H1 (cell line): ENCODE measurements around the gene IFT25. TPM values are rescaled to one million over a fixed set of nuclear protein-coding genes. Genes with fewer than 3 reads are reported as not detected.

Source experiments
- CTBP2 ChIP-seq: IDR thresholded peaks from 2 replicates; pipeline ENCODE4 v1.7.0; 2011; ENCODE audit warnings: borderline replicate concordance, mild to moderate bottlenecking, moderate library complexity, mixed read lengths, low read length; ENCODE audit not compliant: insufficient read depth, insufficient read length
- polyA plus RNA-seq, 7 experiments: library from polyadenylated mRNA; depleted of rRNA in 3 of 7; stranded (reverse) in 5 of 7; unstranded in 2 of 7; fragments of >200 nt in 5 of 7; fragments of 200-250 nt in 2 of 7; gene quantifications; 1 replicate in 5 of 7; 2 replicates in 1 of 7; 4 replicates in 1 of 7; pipeline versions ENCODE4 v1.2.1 to v1.2.3, GENCODE V29; 2011 to 2013; ENCODE audit warnings: missing spikeins in 2 of 7, mixed read lengths in 2 of 7
- total RNA-seq: library from RNA; stranded (reverse); fragmentation: NEBNext Ultra II Directional; extraction: Animal tissue kit (Norgen Biotek cat#: 25700); gene quantifications from 2 replicates; pipeline ENCODE4 v1.2.1, GENCODE V29; 2021

IFT25 gene
- total and polyA plus RNA-seq, 2 of the 8 experiments (the other 6 are each of a cell fraction or from before 2014, with no cell fraction given): 15.0 to 36.3 TPM

GRCh38 chr1:53871773-53872484 lies 73.6 kb downstream of the IFT25 start (continued):
- no peak for TF ChIP-seq CTBP2

Other genes starting within 250 kb of the IFT25 start
- gene GLIS1, start 206.5 kb downstream of the IFT25 start, total RNA-seq: 0.21 and 0.22 TPM in 2 replicates
- 0.15 and 0.17 TPM in 2 replicates for gene GLIS1, start 206.5 kb downstream of the IFT25 start, polyA plus RNA-seq (2011; rRNA removed)
- 57.0 and 62.9 TPM in 2 replicates for gene NDC1, start 107.4 kb downstream of the IFT25 start, total RNA-seq
- gene NDC1, start 107.4 kb downstream of the IFT25 start, polyA plus RNA-seq (2011; rRNA removed): 38.5 and 66.1 TPM in 2 replicates
- 31.8 and 32.6 TPM in 2 replicates for gene YIPF1, start 55.9 kb downstream of the IFT25 start, total RNA-seq
- gene YIPF1, start 55.9 kb downstream of the IFT25 start, polyA plus RNA-seq (2011; rRNA removed): 31.3 and 53.7 TPM in 2 replicates
- gene DIO1, start 51.5 kb downstream of the IFT25 start, total RNA-seq: not detected in 2 replicates
- 0.14 and 0.39 TPM in 2 replicates for gene DIO1, start 51.5 kb downstream of the IFT25 start, polyA plus RNA-seq (2011; rRNA removed)
- gene LRRC42, start 651 bp upstream of the IFT25 start, total RNA-seq: 54.1 and 54.6 TPM in 2 replicates
- gene LRRC42, start 651 bp upstream of the IFT25 start, polyA plus RNA-seq (2011; rRNA removed): 30.4 and 38.2 TPM in 2 replicates
- gene LDLRAD1, start 72.5 kb upstream of the IFT25 start, total RNA-seq: not detected in 2 replicates
- not detected in 2 replicates for gene LDLRAD1, start 72.5 kb upstream of the IFT25 start, polyA plus RNA-seq (2011; rRNA removed)
- 123 and 139 TPM in 2 replicates for gene TMEM59, start 107.5 kb upstream of the IFT25 start, total RNA-seq
- gene TMEM59, start 107.5 kb upstream of the IFT25 start, polyA plus RNA-seq (2011; rRNA removed): 71.2 and 116 TPM in 2 replicates
- gene TCEANC2, start 107.9 kb upstream of the IFT25 start, total RNA-seq: 6.4 and 8.2 TPM in 2 replicates
- 4.0 and 4.2 TPM in 2 replicates for gene TCEANC2, start 107.9 kb upstream of the IFT25 start, polyA plus RNA-seq (2011; rRNA removed)
- gene CDCP2, start 207.3 kb upstream of the IFT25 start, total RNA-seq: not detected in 2 replicates
- not detected in 2 replicates for gene CDCP2, start 207.3 kb upstream of the IFT25 start, polyA plus RNA-seq (2011; rRNA removed)